PC-3 (cell line): ENCODE data around the gene PRR5L.

Source experiments
- CTCF ChIP-seq: fragments of 300-600 bp; sonication (generic); conservative IDR thresholded peaks from 2 replicates; pipeline ENCODE4 v1.5.1; 2017; ENCODE audit warnings: antibody characterized with exemption, low read depth, mild to moderate bottlenecking, low read length
- EZH2 ChIP-seq: fragments of 300-600 bp; sonication (generic); IDR thresholded peaks from one replicate; pipeline ENCODE4 v1.6.1; 2017; ENCODE audit warnings: antibody characterized with exemption, mild to moderate bottlenecking, low read length; ENCODE audit not compliant: unreplicated experiment
- EZH2phosphoT487 ChIP-seq: fragments of 300-600 bp; sonication (generic); IDR thresholded peaks from 2 replicates; pipeline ENCODE4 v1.6.1; 2018; ENCODE audit warnings: mild to moderate bottlenecking, antibody characterized with exemption, low read length, borderline replicate concordance

- TF ChIP-seq CTCF (no peak), EZH2 (no peak), EZH2phosphoT487 (no peak)
Measured at GRCh38 chr11:36400766-36401455, 104.8 kb downstream of the PRR5L start.
